ENCODE measurements around the gene SDC3. TPM values are rescaled to one million over a fixed set of nuclear protein-coding genes. Genes with fewer than 3 reads are reported as not detected.

SDC3 gene
- total RNA-seq, 1 experiment from 2014 or later = 3.7 TPM

DNA sequence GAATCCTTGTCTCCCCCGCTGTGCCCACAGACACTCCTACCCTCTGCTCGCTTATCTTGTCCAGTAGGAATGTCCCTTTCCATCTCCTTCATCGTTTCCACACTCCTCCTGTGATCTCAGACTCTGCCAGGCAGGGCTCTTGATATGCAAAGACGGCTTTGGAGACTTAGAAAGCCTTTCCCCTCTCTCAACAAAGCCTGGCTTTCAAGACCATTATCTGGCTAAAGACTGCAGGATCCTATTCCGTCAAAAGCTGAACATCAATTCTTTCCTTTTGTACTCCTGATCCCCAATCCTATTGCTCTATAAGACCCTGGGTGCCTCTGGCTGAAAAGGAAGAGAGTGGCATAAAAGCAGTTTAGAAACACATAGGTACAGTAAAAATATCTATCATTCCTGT lies 63.9 kb downstream of the SDC3 start:
- Histone ChIP-seq H3K9me3 (no peaks in the 10 kb centered on the region), H3K4me3 (ENCODE audit: low read depth, low read length) (no peak overlapping the region), H3K4me1 (no peaks in the 10 kb centered on the region), H3K36me3 (ENCODE audit: control insufficient read depth, insufficient read depth, low read length) (no peaks in the 10 kb centered on the region), H3K27me3 (replicated peaks; ENCODE audit: control insufficient read depth, insufficient read depth, low read length) (no peaks in the 10 kb centered on the region; the same call in 1 of the 2 replicates)
- H3K4me3 Mint-ChIP-seq (ENCODE audit: unreplicated experiment) = no peak overlapping the region
- no peaks in the 10 kb centered on the region for H3K9me3 Mint-ChIP-seq (ENCODE audit: unreplicated experiment)
- no TSS peak for BruUV-seq (replicated peaks)
- TF ChIP-seq CTCF (IDR thresholded peaks at IDR 0.05; ENCODE audit: insufficient read depth in 1 of 2, low read depth in 1 of 2, low read length in 1 of 2, severe bottlenecking in 1 of 2, unreplicated experiment in 1 of 2) = no peak
- ChIA-PET POLR2A (no interaction called here), CTCF (no interaction called here)
- DNase-seq = no peak
- H3K27ac Mint-ChIP-seq (ENCODE audit: unreplicated experiment) = no peak overlapping the region
- H3K4me1 Mint-ChIP-seq (ENCODE audit: low read depth, unreplicated experiment) = no peaks in the 10 kb centered on the region
- intact Hi-C loops (cut with micrococcal nuclease; ENCODE audit: unreplicated experiment) = no loop called here
- peaks cover 5% of the 10 kb centered on the region for H3K36me3 Mint-ChIP-seq (ENCODE audit: insufficient read depth, unreplicated experiment)
- H3K27me3 Mint-ChIP-seq (ENCODE audit: insufficient read depth, unreplicated experiment) = peaks cover 17% of the 10 kb centered on the region

DNA sequence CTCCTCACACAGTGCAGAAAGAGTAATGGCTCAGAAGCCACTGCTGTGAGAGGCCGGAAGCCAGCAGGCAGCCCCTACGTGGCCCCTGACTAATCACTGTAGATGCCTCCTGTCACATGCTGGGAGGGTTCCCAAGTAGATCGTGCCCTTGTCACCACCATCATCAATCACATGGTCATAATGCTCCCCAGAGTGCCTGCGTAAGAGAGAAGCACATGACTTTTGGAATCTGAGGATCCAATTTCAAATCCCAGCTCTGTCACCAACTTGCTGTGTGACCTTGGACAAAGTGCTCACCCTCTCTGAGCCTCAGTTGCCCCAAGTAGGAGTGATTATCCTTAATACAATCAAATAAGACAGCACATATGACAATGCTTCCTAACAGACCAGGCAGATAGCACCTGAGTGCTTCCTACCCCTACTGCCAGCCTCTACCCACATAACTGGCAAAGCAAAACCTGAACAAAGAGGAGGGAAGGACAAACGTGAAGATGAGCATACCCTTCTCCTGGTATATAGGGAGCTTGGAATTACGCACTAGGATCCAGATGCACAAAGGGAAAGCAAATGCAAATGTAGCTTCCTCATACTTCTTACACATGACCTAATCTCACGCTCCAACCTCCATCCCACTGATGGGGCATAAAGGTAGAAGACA lies 65.7 kb downstream of the SDC3 start:
- Mint-ChIP-seq H3K36me3 (ENCODE audit: insufficient read depth, unreplicated experiment) (peaks cover 5% of the 10 kb centered on the region), H3K27ac (ENCODE audit: unreplicated experiment) (no peak overlapping the region), H3K4me3 (ENCODE audit: unreplicated experiment) (no peak overlapping the region), H3K9me3 (ENCODE audit: unreplicated experiment) (no peaks in the 10 kb centered on the region), H3K4me1 (ENCODE audit: low read depth, unreplicated experiment) (no peaks in the 10 kb centered on the region), H3K27me3 (ENCODE audit: insufficient read depth, unreplicated experiment) (peaks cover 17% of the 10 kb centered on the region)
- DNase-seq = no peak
- Histone ChIP-seq H3K4me3 (ENCODE audit: low read depth, low read length) (no peak overlapping the region), H3K27me3 (replicated peaks; ENCODE audit: control insufficient read depth, insufficient read depth, low read length) (no peaks in the 10 kb centered on the region; the same call in 1 of the 2 replicates), H3K4me1 (no peaks in the 10 kb centered on the region), H3K9me3 (no peaks in the 10 kb centered on the region), H3K36me3 (ENCODE audit: control insufficient read depth, insufficient read depth, low read length) (no peaks in the 10 kb centered on the region)
- TF ChIP-seq CTCF (IDR thresholded peaks at IDR 0.05; ENCODE audit: insufficient read depth in 1 of 2, low read depth in 1 of 2, low read length in 1 of 2, severe bottlenecking in 1 of 2, unreplicated experiment in 1 of 2) = no peak
- intact Hi-C loops (cut with micrococcal nuclease; ENCODE audit: unreplicated experiment) = no loop called here
- POLR2A ChIA-PET = no interaction called here
- CTCF ChIA-PET = interaction anchor here (0.6 kb wide), 1 partner anchor 112 kb away, joined by 3 read pairs; no protein-coding TSS in a partner anchor
- BruUV-seq (replicated peaks) = no TSS peak

- Histone ChIP-seq H3K36me3 (ENCODE audit: control insufficient read depth, insufficient read depth, low read length) (no peaks in the 10 kb centered on the region), H3K4me1 (no peaks in the 10 kb centered on the region), H3K9me3 (no peaks in the 10 kb centered on the region), H3K4me3 (ENCODE audit: low read depth, low read length) (no peak overlapping the region), H3K27me3 (replicated peaks; ENCODE audit: control insufficient read depth, insufficient read depth, low read length) (no peaks in the 10 kb centered on the region; the same call in 1 of the 2 replicates)
- no peaks in the 10 kb centered on the region for H3K4me1 Mint-ChIP-seq (ENCODE audit: low read depth, unreplicated experiment)
- no peak overlapping the region for H3K4me3 Mint-ChIP-seq (ENCODE audit: unreplicated experiment)
- ChIA-PET CTCF (no interaction called here), POLR2A (no interaction called here)
- H3K9me3 Mint-ChIP-seq (ENCODE audit: unreplicated experiment) = no peaks in the 10 kb centered on the region
- intact Hi-C loops (cut with micrococcal nuclease; ENCODE audit: unreplicated experiment) = no loop called here
- peaks cover 20% of the 10 kb centered on the region for H3K27me3 Mint-ChIP-seq (ENCODE audit: insufficient read depth, unreplicated experiment)
- TF ChIP-seq CTCF (IDR thresholded peaks at IDR 0.05; ENCODE audit: insufficient read depth in 1 of 2, low read depth in 1 of 2, low read length in 1 of 2, severe bottlenecking in 1 of 2, unreplicated experiment in 1 of 2) = no peak
- H3K36me3 Mint-ChIP-seq (ENCODE audit: insufficient read depth, unreplicated experiment) = peaks cover 5% of the 10 kb centered on the region
- no TSS peak for BruUV-seq (replicated peaks)
- no peak overlapping the region for H3K27ac Mint-ChIP-seq (ENCODE audit: unreplicated experiment)
- no peak for DNase-seq
Observed at GRCh38 chr1:30840904-30841598, 67.5 kb downstream of the SDC3 start.
